Immature natural killer cell (primary cell): ENCODE results near the gene SESN3. TPM values are rescaled to one million over a fixed set of nuclear protein-coding genes. Genes with fewer than 3 reads are reported as not detected.

Source experiments
- DNase-seq, 3 donors: peaks; one replicate each; pipeline ENCODE4 v3.0.0; 2022; ENCODE audit warnings: mixed read lengths in 1 of 3
- H3K27ac Mint-ChIP-seq, 6 donors: one replicate each; pipeline ENCODE4 v1.8.0; 2020; ENCODE audit warnings: mixed read lengths in 6 of 6, mild to moderate bottlenecking in 5 of 6, inconsistent platforms in 4 of 6, moderate library complexity in 3 of 6
- H3K27me3 Mint-ChIP-seq, 3 donors: one replicate each; pipeline ENCODE4 v1.8.0; 2020 to 2021; ENCODE audit warnings: low read depth in 3 of 3, mild to moderate bottlenecking in 3 of 3, mixed read lengths in 3 of 3, moderate library complexity in 3 of 3, inconsistent platforms in 1 of 3
- H3K36me3 Mint-ChIP-seq, 3 donors: one replicate each; pipeline ENCODE4 v1.8.0; 2020; ENCODE audit warnings: mixed read lengths in 3 of 3, inconsistent platforms in 2 of 3, mild to moderate bottlenecking in 2 of 3
- H3K4me1 Mint-ChIP-seq, 2 donors: one replicate each; pipeline ENCODE4 v1.8.0; 2020; ENCODE audit warnings: inconsistent platforms in 2 of 2, mild to moderate bottlenecking in 2 of 2, mixed read lengths in 2 of 2, moderate library complexity in 1 of 2
- H3K4me3 Mint-ChIP-seq, 5 donors: one replicate each; pipeline ENCODE4 v1.8.0; 2020; ENCODE audit warnings: mild to moderate bottlenecking in 5 of 5, mixed read lengths in 5 of 5, inconsistent platforms in 3 of 5, moderate library complexity in 3 of 5
- H3K9me3 Mint-ChIP-seq, 6 donors: one replicate each; pipeline ENCODE4 v1.8.0; 2020; ENCODE audit warnings: mild to moderate bottlenecking in 6 of 6, mixed read lengths in 6 of 6, inconsistent platforms in 4 of 6, moderate library complexity in 3 of 6
- polyA plus RNA-seq, 3 donors: library from polyadenylated mRNA; unstranded; fragments of 300-500 nt; fragmentation: Illumina TruSeq; gene quantifications; one replicate each; pipeline ENCODE4 v1.2.3, GENCODE V29; 2021

Gene SESN3
- polyA plus RNA-seq, 3 donors from 2014 or later: 0.29 to 0.45 (median 0.33) TPM

GRCh38 chr11:95165638-95166037 is 65.4 kb downstream of the SESN3 start:
- H3K4me3 Mint-ChIP-seq: no peak overlapping the region
- H3K27me3 Mint-ChIP-seq: peaks cover 0 to 2% (median 1%) of the 10 kb centered on the region in 3 donors
- H3K4me1 Mint-ChIP-seq: no peaks in the 10 kb centered on the region
- peaks cover 0 to 7% (median under 1%) of the 10 kb centered on the region in 3 donors for H3K36me3 Mint-ChIP-seq
- no peaks in the 10 kb centered on the region for H3K9me3 Mint-ChIP-seq
- no peak for DNase-seq
- H3K27ac Mint-ChIP-seq: no peak overlapping the region

GRCh38 chr11:95163106-95163505 is 67.9 kb downstream of the SESN3 start:
- Mint-ChIP-seq H3K9me3 (no peaks in the 10 kb centered on the region), H3K27ac (no peak overlapping the region), H3K27me3 (peaks cover 1 to 3% (median 3%) of the 10 kb centered on the region in 3 donors)

GRCh38 chr11:95161248-95161647 is 69.8 kb downstream of the SESN3 start:
- H3K9me3 Mint-ChIP-seq: no peaks in the 10 kb centered on the region
- peaks cover 3 to 14% (median 3%) of the 10 kb centered on the region in 3 donors for H3K36me3 Mint-ChIP-seq
- no peak overlapping the region for H3K4me3 Mint-ChIP-seq
- DNase-seq: no peak
- peaks cover 10 to 12% of the 10 kb centered on the region in 2 donors for H3K4me1 Mint-ChIP-seq
- H3K27me3 Mint-ChIP-seq: peaks cover 1 to 3% (median 3%) of the 10 kb centered on the region in 3 donors
- no peak overlapping the region for H3K27ac Mint-ChIP-seq

More at GRCh38 chr11:95163106-95163505, 67.9 kb downstream of the SESN3 start:
- peaks cover 3% of the 10 kb centered on the region in 2 donors for H3K4me1 Mint-ChIP-seq
- H3K36me3 Mint-ChIP-seq: peaks cover 2 to 14% (median 3%) of the 10 kb centered on the region in 3 donors
- no peak overlapping the region for H3K4me3 Mint-ChIP-seq
- no peak for DNase-seq

GRCh38 chr11:95157824-95158223 is 73.2 kb downstream of the SESN3 start:
- H3K9me3 Mint-ChIP-seq: no peaks in the 10 kb centered on the region
- DNase-seq: no peak
- H3K36me3 Mint-ChIP-seq: peaks cover 3 to 14% (median 3%) of the 10 kb centered on the region in 3 donors
- H3K4me3 Mint-ChIP-seq: no peak overlapping the region
- peaks cover 0 to 3% (median 3%) of the 10 kb centered on the region in 3 donors for H3K27me3 Mint-ChIP-seq
- H3K27ac Mint-ChIP-seq: peak overlapping the region in 2 of 6 donors; percentile 14 to 43
- peaks cover 28 to 31% of the 10 kb centered on the region in 2 donors for H3K4me1 Mint-ChIP-seq

GRCh38 chr11:95156916-95157541 is 74.0 kb downstream of the SESN3 start:
- peak overlapping the region in 1 of 6 donors; percentile 3 for H3K27ac Mint-ChIP-seq

GRCh38 chr11:95156133-95156721 is 74.8 kb downstream of the SESN3 start:
- no peak overlapping the region for H3K4me3 Mint-ChIP-seq
- peak overlapping the region in 2 of 6 donors; percentile 4 to 34 for H3K27ac Mint-ChIP-seq
- peaks cover 2 to 5% (median 3%) of the 10 kb centered on the region in 3 donors for H3K27me3 Mint-ChIP-seq
- peaks cover 3 to 10% (median 3%) of the 10 kb centered on the region in 3 donors for H3K36me3 Mint-ChIP-seq
- peaks cover 40 to 46% of the 10 kb centered on the region in 2 donors for H3K4me1 Mint-ChIP-seq
- no peaks in the 10 kb centered on the region for H3K9me3 Mint-ChIP-seq
- no peak for DNase-seq

More at GRCh38 chr11:95156916-95157541, 74.0 kb downstream of the SESN3 start:
- H3K36me3 Mint-ChIP-seq: peaks cover 3 to 14% (median 3%) of the 10 kb centered on the region in 3 donors
- no peaks in the 10 kb centered on the region for H3K9me3 Mint-ChIP-seq
- no peak overlapping the region for H3K4me3 Mint-ChIP-seq
- peaks cover 33 to 39% of the 10 kb centered on the region in 2 donors for H3K4me1 Mint-ChIP-seq
- DNase-seq: no peak
- peaks cover under 1 to 3% (median 3%) of the 10 kb centered on the region in 3 donors for H3K27me3 Mint-ChIP-seq

- H3K27ac Mint-ChIP-seq: no peak overlapping the region
- H3K27me3 Mint-ChIP-seq: peaks cover 2 to 4% (median 3%) of the 10 kb centered on the region in 3 donors
- H3K4me3 Mint-ChIP-seq: no peak overlapping the region
- peaks cover 0 to 5% (median 3%) of the 10 kb centered on the region in 3 donors for H3K36me3 Mint-ChIP-seq
- H3K9me3 Mint-ChIP-seq: no peaks in the 10 kb centered on the region
- H3K4me1 Mint-ChIP-seq: peaks cover 40 to 46% of the 10 kb centered on the region in 2 donors
- no peak for DNase-seq
Observed at GRCh38 chr11:95155385-95155784, 75.6 kb downstream of the SESN3 start.

GRCh38 chr11:95154514-95154913 is 76.5 kb downstream of the SESN3 start:
- Mint-ChIP-seq H3K27ac (peak overlapping the region in 3 of 6 donors; percentile 94 to 99 (median 96)), H3K9me3 (no peaks in the 10 kb centered on the region)
- peak in 2 of 3 donors; percentile 31 for DNase-seq

GRCh38 chr11:95153857-95154246 is 77.2 kb downstream of the SESN3 start:
- H3K4me1 Mint-ChIP-seq: peaks cover 46 to 47% of the 10 kb centered on the region in 2 donors
- peak in 1 of 3 donors; percentile 4 for DNase-seq
- peak overlapping the region; percentile 85 to 99 (median 97) for H3K27ac Mint-ChIP-seq
- H3K9me3 Mint-ChIP-seq: no peaks in the 10 kb centered on the region
- peaks cover 0 to 3% (median 0%) of the 10 kb centered on the region in 3 donors for H3K36me3 Mint-ChIP-seq
- peaks cover 3 to 5% (median 3%) of the 10 kb centered on the region in 3 donors for H3K27me3 Mint-ChIP-seq
- H3K4me3 Mint-ChIP-seq: peak overlapping the region; percentile 79 to 94 (median 90)

More at GRCh38 chr11:95154514-95154913, 76.5 kb downstream of the SESN3 start:
- H3K27me3 Mint-ChIP-seq: peaks cover 3% of the 10 kb centered on the region in 3 donors
- no peak overlapping the region for H3K4me3 Mint-ChIP-seq
- peaks cover 0 to 3% (median 0%) of the 10 kb centered on the region in 3 donors for H3K36me3 Mint-ChIP-seq
- H3K4me1 Mint-ChIP-seq: peaks cover 46% of the 10 kb centered on the region in 2 donors

GRCh38 chr11:95152876-95153856 is 77.8 kb downstream of the SESN3 start:
- peaks cover 43 to 45% of the 10 kb centered on the region in 2 donors for H3K4me1 Mint-ChIP-seq
- peak; percentile 38 to 45 (median 40) for DNase-seq
- H3K27me3 Mint-ChIP-seq: peaks cover 3 to 5% (median 3%) of the 10 kb centered on the region in 3 donors
- peaks cover 0 to 2% (median 0%) of the 10 kb centered on the region in 3 donors for H3K36me3 Mint-ChIP-seq
- peak overlapping the region; percentile 85 to 99 (median 97) for H3K27ac Mint-ChIP-seq
- no peaks in the 10 kb centered on the region for H3K9me3 Mint-ChIP-seq
- peak overlapping the region; percentile 79 to 94 (median 90) for H3K4me3 Mint-ChIP-seq

GRCh38 chr11:95150956-95151684 is 79.9 kb downstream of the SESN3 start:
- peaks cover 5 to 7% (median 5%) of the 10 kb centered on the region in 3 donors for H3K27me3 Mint-ChIP-seq
- peaks cover 34 to 38% of the 10 kb centered on the region in 2 donors for H3K4me1 Mint-ChIP-seq
- no peaks in the 10 kb centered on the region for H3K9me3 Mint-ChIP-seq
- DNase-seq: peak; percentile 88 to 91 (median 89)
- H3K27ac Mint-ChIP-seq: peak overlapping the region; percentile 91 to 99 (median 94)
- H3K4me3 Mint-ChIP-seq: peak overlapping the region; percentile 85 to 91 (median 89)
- no peaks in the 10 kb centered on the region for H3K36me3 Mint-ChIP-seq

- DNase-seq: no peak
- Mint-ChIP-seq H3K27ac (peak overlapping the region in 5 of 6 donors; percentile 23 to 94 (median 55)), H3K36me3 (no peaks in the 10 kb centered on the region), H3K4me1 (peaks cover 34 to 38% of the 10 kb centered on the region in 2 donors), H3K27me3 (peaks cover 5 to 7% (median 7%) of the 10 kb centered on the region in 3 donors), H3K9me3 (no peaks in the 10 kb centered on the region), H3K4me3 (peak overlapping the region; percentile 85 to 91 (median 89))
Observed at GRCh38 chr11:95149651-95150364, 81.2 kb downstream of the SESN3 start.
